PC-9 (cell line): Measurements from ENCODE around the gene DAPK2. TPM values are rescaled to one million over a fixed set of nuclear protein-coding genes. Genes with fewer than 3 reads are reported as not detected.

Experiments used
- BruUV-seq: library from RNA; stranded (reverse); fragments of 400-500 nt; replicated peaks from 2 replicates; lab custom pipeline; 2021; lab: Mats Ljungman, UMichigan
- CTCF ChIA-PET: fragments of 300-600 bp; sonication (Branson Sonifier 250); formaldehyde crosslinking; loops from one replicate; lab custom pipeline; 2022; ENCODE audit warnings: antibody characterized with exemption; lab: Charles Lee
- POLR2A ChIA-PET: fragments of 300-600 bp; sonication (Branson Sonifier 250); formaldehyde crosslinking; loops from one replicate; lab custom pipeline; 2022; ENCODE audit warnings: antibody characterized with exemption; ENCODE audit not compliant: unreplicated experiment; lab: Charles Lee
- DNase-seq, 2 experiments: peaks; one replicate each; pipeline versions ENCODE4 v3.0.0 to v3.0.0-alpha.2; 2015 to 2022; ENCODE audit warnings: mixed read lengths in 1 of 2
- H2AFZ ChIP-seq: fragments of 200-600 bp; sonication (generic); 2 replicates; pipeline ENCODE4 v1.8.1; 2017; ENCODE audit warnings: antibody characterized with exemption
- H3F3A ChIP-seq: fragments of 200-600 bp; sonication (generic); 2 replicates; pipeline ENCODE4 v1.8.1; 2017; ENCODE audit warnings: antibody characterized with exemption, mild to moderate bottlenecking, low read depth; ENCODE audit not compliant: insufficient read depth
- H3K27ac ChIP-seq: fragments of 200-600 bp; sonication (generic); 2 replicates; pipeline ENCODE4 v1.6.1; 2016; ENCODE audit warnings: mixed run types
- H3K27me3 ChIP-seq: fragments of 200-600 bp; sonication (generic); 2 replicates; pipeline ENCODE4 v1.6.1; 2016; ENCODE audit warnings: low read depth, mixed run types; ENCODE audit not compliant: insufficient read depth
- H3K36me3 ChIP-seq: fragments of 200-600 bp; sonication (generic); 2 replicates; pipeline ENCODE4 v1.6.1; 2016; ENCODE audit warnings: low read depth, mixed run types
- H3K4me1 ChIP-seq: fragments of 200-600 bp; sonication (generic); replicated peaks from 2 replicates; pipeline ENCODE4 v1.6.1; 2016; ENCODE audit warnings: mixed run types; ENCODE audit not compliant: insufficient read depth
- H3K4me2 ChIP-seq: fragments of 200-600 bp; sonication (generic); 2 replicates; pipeline ENCODE4 v1.6.1; 2017; ENCODE audit warnings: mixed run types
- H3K4me3 ChIP-seq: fragments of 200-600 bp; sonication (generic); 2 replicates; pipeline ENCODE4 v1.6.1; 2016; ENCODE audit warnings: mixed run types
- H3K79me2 ChIP-seq: fragments of 200-600 bp; sonication (generic); 2 replicates; pipeline ENCODE4 v1.6.1; 2017; ENCODE audit warnings: low read depth, mixed run types
- H3K9me2 ChIP-seq: fragments of 200-600 bp; sonication (generic); 2 replicates; pipeline ENCODE4 v1.8.1; 2017; ENCODE audit warnings: mild to moderate bottlenecking; ENCODE audit not compliant: insufficient read depth
- H3K9me3 ChIP-seq: fragments of 200-600 bp; sonication (generic); 2 replicates; pipeline ENCODE4 v1.8.1; 2016; ENCODE audit warnings: low read depth; ENCODE audit not compliant: insufficient read depth
- H4K20me1 ChIP-seq: fragments of 200-600 bp; sonication (generic); 2 replicates; pipeline ENCODE4 v1.8.1; 2017; ENCODE audit not compliant: insufficient read depth
- CTCF ChIP-seq: fragments of 200-600 bp; sonication (generic); conservative IDR thresholded peaks from 2 replicates; pipeline ENCODE4 v1.6.1; 2017; ENCODE audit warnings: mixed run types, antibody characterized with exemption, mild to moderate bottlenecking, moderate library complexity
- EZH2 ChIP-seq: fragments of 200-600 bp; sonication (generic); IDR thresholded peaks from 2 replicates; pipeline ENCODE4 v1.8.0; 2017; ENCODE audit warnings: antibody characterized with exemption, low read depth
- intact Hi-C: fragments of 100-400 bp; cut with micrococcal nuclease; formaldehyde crosslinking; loops from one replicate; pipeline ENCODE4 v1.10.0; 2022; ENCODE audit not compliant: unreplicated experiment
- total RNA-seq: library from RNA; stranded (reverse); gene quantifications from 2 replicates; pipeline ENCODE4 v1.2.3, GENCODE V29; 2021

Gene DAPK2
- total RNA-seq, 1 experiment from 2014 or later: 11.0 TPM

GRCh38 chr15:63890617-63891016 lies 155.7 kb downstream of the DAPK2 start:
- CTCF ChIA-PET: interaction anchor here (1.3 kb wide), 3 partner anchors 55 to 137 kb away, joined by 3 to 8 read pairs (median 5); no protein-coding TSS in a partner anchor

GRCh38 chr15:63889831-63890230 lies 156.5 kb downstream of the DAPK2 start:
- TF ChIP-seq EZH2: no peak
- no peak for TF ChIP-seq CTCF
- no peaks in the 10 kb centered on the region for H3K9me3 ChIP-seq
- no peak overlapping the region for H3K27ac ChIP-seq
- H3K4me3 ChIP-seq: no peak overlapping the region
- no peaks in the 10 kb centered on the region for H3K27me3 ChIP-seq
- POLR2A ChIA-PET: no interaction called here
- H4K20me1 ChIP-seq: no peaks in the 10 kb centered on the region
- DNase-seq: no peak
- no peak overlapping the region for H3K4me2 ChIP-seq
- BruUV-seq: no TSS peak
- no peaks in the 10 kb centered on the region for H3K36me3 ChIP-seq
- intact Hi-C loops: loop anchor here (5.0 kb wide), 2 partner anchors 177 to 278 kb away; no protein-coding TSS in a partner anchor
- no peaks in the 10 kb centered on the region for H3F3A ChIP-seq
- CTCF ChIA-PET: interaction anchor here (1.3 kb wide), 3 partner anchors 56 to 137 kb away, joined by 3 to 8 read pairs (median 5); no protein-coding TSS in a partner anchor
- no peaks in the 10 kb centered on the region for H3K79me2 ChIP-seq
- H3K9me2 ChIP-seq: no peaks in the 10 kb centered on the region
- H2AFZ ChIP-seq: no peak overlapping the region
- H3K4me1 ChIP-seq: peaks cover 9% of the 10 kb centered on the region; the same call in 1 of the 2 replicates

More at GRCh38 chr15:63890617-63891016, 155.7 kb downstream of the DAPK2 start:
- no peaks in the 10 kb centered on the region for H3K79me2 ChIP-seq
- TF ChIP-seq EZH2: no peak
- TF ChIP-seq CTCF: no peak
- POLR2A ChIA-PET: no interaction called here
- no peaks in the 10 kb centered on the region for H3K9me3 ChIP-seq
- BruUV-seq: no TSS peak
- no peaks in the 10 kb centered on the region for H4K20me1 ChIP-seq
- H3K4me1 ChIP-seq: peaks cover 9% of the 10 kb centered on the region; the same call in 1 of the 2 replicates
- H3K27ac ChIP-seq: no peak overlapping the region
- H3K36me3 ChIP-seq: no peaks in the 10 kb centered on the region
- H2AFZ ChIP-seq: no peak overlapping the region
- intact Hi-C loops: loop anchor here (1.0 to 5.0 kb wide), 4 partner anchors 57 to 278 kb away; partner anchors contain the start of gene HERC1
- DNase-seq: no peak
- H3K27me3 ChIP-seq: no peaks in the 10 kb centered on the region
- no peaks in the 10 kb centered on the region for H3F3A ChIP-seq
- H3K9me2 ChIP-seq: no peaks in the 10 kb centered on the region
- H3K4me3 ChIP-seq: no peak overlapping the region
- H3K4me2 ChIP-seq: no peak overlapping the region

GRCh38 chr15:63888823-63889222 lies 157.5 kb downstream of the DAPK2 start:
- Histone ChIP-seq H3K79me2 (no peaks in the 10 kb centered on the region), H3K4me3 (no peak overlapping the region), H3F3A (no peaks in the 10 kb centered on the region), H3K9me2 (no peaks in the 10 kb centered on the region), H3K36me3 (no peaks in the 10 kb centered on the region), H3K27me3 (no peaks in the 10 kb centered on the region), H3K9me3 (no peaks in the 10 kb centered on the region), H4K20me1 (no peaks in the 10 kb centered on the region), H3K27ac (no peak overlapping the region), H2AFZ (no peak overlapping the region), H3K4me1 (peaks cover 1% of the 10 kb centered on the region; the same call in 1 of the 2 replicates), H3K4me2 (no peak overlapping the region)
- no peak for DNase-seq
- BruUV-seq: no TSS peak
- CTCF ChIA-PET: interaction anchor here (0.6 kb wide), 1 partner anchor 26 kb away, joined by 3 read pairs; no protein-coding TSS in a partner anchor
- intact Hi-C loops: no loop called here
- POLR2A ChIA-PET: interaction anchor here (0.7 kb wide), 1 partner anchor 136 kb away, joined by 3 read pairs; no protein-coding TSS in a partner anchor
- TF ChIP-seq EZH2: no peak
- TF ChIP-seq CTCF: no peak
